Colonic mucosa (tissue), 4 donors: ENCODE measurements around the gene DOCK2. TPM values are rescaled to one million over a fixed set of nuclear protein-coding genes. Genes with fewer than 3 reads are reported as not detected.

ENCODE experiments used
- DNase-seq: peaks from one replicate; pipeline ENCODE4 v3.0.0-alpha.2; 2020
- H3K27ac ChIP-seq: fragments of 200-600 bp; one replicate; pipeline ENCODE4 v1.8.0; 2021
- H3K27me3 ChIP-seq: fragments of 200-600 bp; one replicate; pipeline ENCODE4 v1.8.0; 2021
- H3K36me3 ChIP-seq: fragments of 200-600 bp; one replicate; pipeline ENCODE4 v1.8.0; 2021
- H3K4me1 ChIP-seq: fragments of 200-600 bp; one replicate; pipeline ENCODE4 v1.8.0; 2021; ENCODE audit warnings: mild to moderate bottlenecking
- H3K4me3 ChIP-seq: fragments of 200-600 bp; one replicate; pipeline ENCODE4 v1.8.0; 2021
- H3K9ac ChIP-seq, 2 donors: one replicate each; pipeline ENCODE4 v1.7.0; 2013; ENCODE audit warnings: control low read depth in 2 of 2, low read depth in 2 of 2, low read length in 2 of 2
- H3K9me3 ChIP-seq: fragments of 200-600 bp; one replicate; pipeline ENCODE4 v1.8.0; 2021
- intact Hi-C: fragments of 100-400 bp; cut with DNase I; formaldehyde crosslinking; loops from one replicate; pipeline ENCODE4 v1.14.1; 2022
- total RNA-seq, 2 donors: library from RNA; stranded (reverse); fragmentation: NEBNext Ultra II Directional in 1 of 2; extraction: Animal tissue kit (Norgen Biotek cat#: 25700) in 1 of 2; gene quantifications; one replicate each; pipeline ENCODE4 v1.2.1, GENCODE V29; 2021
- TF ChIP-seq, protein P1 (sequence below): fragments of 200-600 bp; IDR thresholded peaks from one replicate; pipeline ENCODE4 v1.8.0; 2022; ENCODE audit warnings: antibody characterized with exemption, mild to moderate bottlenecking
- donor health status: healthy.
- donor health status: DM: no; HTN: no; CAD: no.
- donor health status: DM: no; HTN: no; CAD: no.

DOCK2 gene
- total RNA-seq, 2 donors from 2014 or later = 4.8 to 6.0 TPM

DNA sequence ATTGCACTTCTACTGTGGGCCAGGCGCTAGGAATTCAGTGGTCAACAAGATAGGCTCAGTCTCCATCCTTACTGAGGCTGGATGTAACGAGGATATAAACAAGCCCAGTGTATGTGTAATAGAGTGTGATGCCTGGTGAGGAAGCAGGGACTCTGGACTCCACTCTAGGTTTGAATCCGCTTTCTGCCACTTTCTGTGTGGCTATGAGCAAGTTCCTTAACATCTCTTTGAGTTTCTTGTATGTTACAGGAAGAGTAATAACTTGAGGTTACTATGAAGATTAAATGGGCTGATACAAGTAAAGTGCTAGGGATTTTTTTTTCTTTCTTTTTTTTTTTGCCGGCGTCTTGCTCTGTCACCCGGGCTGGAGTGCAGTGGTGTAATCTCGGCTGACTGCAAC is 12.4 kb downstream of the DOCK2 start:
- Histone ChIP-seq H3K9ac (no peak overlapping the region), H3K36me3 (no peaks in the 10 kb centered on the region), H3K9me3 (no peaks in the 10 kb centered on the region), H3K4me3 (no peak overlapping the region), H3K4me1 (no peaks in the 10 kb centered on the region), H3K27me3 (no peaks in the 10 kb centered on the region), H3K27ac (no peak overlapping the region)
- no peak for DNase-seq
- TF ChIP-seq, protein P1, sequence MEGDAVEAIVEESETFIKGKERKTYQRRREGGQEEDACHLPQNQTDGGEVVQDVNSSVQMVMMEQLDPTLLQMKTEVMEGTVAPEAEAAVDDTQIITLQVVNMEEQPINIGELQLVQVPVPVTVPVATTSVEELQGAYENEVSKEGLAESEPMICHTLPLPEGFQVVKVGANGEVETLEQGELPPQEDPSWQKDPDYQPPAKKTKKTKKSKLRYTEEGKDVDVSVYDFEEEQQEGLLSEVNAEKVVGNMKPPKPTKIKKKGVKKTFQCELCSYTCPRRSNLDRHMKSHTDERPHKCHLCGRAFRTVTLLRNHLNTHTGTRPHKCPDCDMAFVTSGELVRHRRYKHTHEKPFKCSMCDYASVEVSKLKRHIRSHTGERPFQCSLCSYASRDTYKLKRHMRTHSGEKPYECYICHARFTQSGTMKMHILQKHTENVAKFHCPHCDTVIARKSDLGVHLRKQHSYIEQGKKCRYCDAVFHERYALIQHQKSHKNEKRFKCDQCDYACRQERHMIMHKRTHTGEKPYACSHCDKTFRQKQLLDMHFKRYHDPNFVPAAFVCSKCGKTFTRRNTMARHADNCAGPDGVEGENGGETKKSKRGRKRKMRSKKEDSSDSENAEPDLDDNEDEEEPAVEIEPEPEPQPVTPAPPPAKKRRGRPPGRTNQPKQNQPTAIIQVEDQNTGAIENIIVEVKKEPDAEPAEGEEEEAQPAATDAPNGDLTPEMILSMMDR = no peak
- intact Hi-C loops = no loop called here

DNA sequence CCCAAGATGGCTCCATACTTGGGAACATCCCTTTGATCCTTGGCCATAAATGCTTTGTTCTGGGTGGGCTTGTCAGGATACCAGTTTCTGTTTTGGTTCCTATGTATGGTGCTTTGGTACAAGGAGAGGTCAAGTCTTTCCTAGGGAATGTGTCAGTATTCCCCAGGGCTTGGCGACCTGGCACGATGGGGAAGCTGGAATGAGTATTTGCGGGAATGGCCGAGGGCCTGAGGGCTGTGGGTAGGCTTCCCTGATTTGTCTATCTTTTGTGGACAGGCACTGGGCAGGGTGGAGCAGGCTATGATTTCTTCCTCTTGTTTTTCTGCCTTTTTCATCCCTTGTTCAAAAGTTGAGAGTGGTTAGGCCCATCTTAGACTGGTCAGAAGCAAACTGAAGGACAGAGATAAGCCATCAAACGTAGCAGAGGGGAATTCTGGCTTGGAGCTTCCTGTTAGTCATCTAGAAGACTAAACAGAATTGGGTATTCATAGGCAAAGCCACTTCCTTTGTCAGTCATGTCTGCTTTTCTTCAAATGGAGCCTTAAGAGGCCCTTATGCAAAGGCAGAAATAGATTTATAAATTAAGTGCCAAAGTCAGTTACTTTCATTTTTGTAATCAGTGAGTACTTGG is 13.7 kb downstream of the DOCK2 start:
- Histone ChIP-seq H3K4me3 (no peak overlapping the region), H3K36me3 (no peaks in the 10 kb centered on the region), H3K27me3 (no peaks in the 10 kb centered on the region), H3K9me3 (no peaks in the 10 kb centered on the region), H3K9ac (no peak overlapping the region), H3K4me1 (no peaks in the 10 kb centered on the region), H3K27ac (no peak overlapping the region)
- DNase-seq = no peak
- TF ChIP-seq, protein P1 = no peak
- intact Hi-C loops = no loop called here

DNA sequence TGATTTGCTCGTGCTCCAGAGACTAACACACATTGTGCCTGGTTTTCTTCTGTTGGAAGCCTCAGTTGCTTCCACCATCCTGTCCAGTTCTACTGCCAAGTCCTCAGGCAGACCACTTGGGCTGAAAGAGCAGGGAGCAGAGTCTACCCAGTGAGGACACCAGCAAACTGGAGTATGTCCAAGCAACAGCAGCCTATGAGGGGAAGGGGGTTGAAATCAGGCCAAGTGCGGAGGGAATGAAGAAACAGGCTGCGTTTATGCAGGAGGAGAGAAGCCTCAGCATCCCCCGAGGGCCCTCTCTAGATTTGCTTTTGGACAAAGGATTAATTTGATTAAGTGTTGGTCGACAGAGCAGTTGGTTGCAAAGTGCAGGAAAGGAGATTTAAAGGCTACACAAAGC is 14.5 kb downstream of the DOCK2 start:
- Histone ChIP-seq H3K36me3 (no peaks in the 10 kb centered on the region), H3K9me3 (no peaks in the 10 kb centered on the region), H3K27ac (no peak overlapping the region), H3K4me1 (no peaks in the 10 kb centered on the region), H3K27me3 (no peaks in the 10 kb centered on the region), H3K9ac (no peak overlapping the region), H3K4me3 (no peak overlapping the region)
- no peak for DNase-seq
- TF ChIP-seq, protein P1 = no peak
- intact Hi-C loops = no loop called here

DNA sequence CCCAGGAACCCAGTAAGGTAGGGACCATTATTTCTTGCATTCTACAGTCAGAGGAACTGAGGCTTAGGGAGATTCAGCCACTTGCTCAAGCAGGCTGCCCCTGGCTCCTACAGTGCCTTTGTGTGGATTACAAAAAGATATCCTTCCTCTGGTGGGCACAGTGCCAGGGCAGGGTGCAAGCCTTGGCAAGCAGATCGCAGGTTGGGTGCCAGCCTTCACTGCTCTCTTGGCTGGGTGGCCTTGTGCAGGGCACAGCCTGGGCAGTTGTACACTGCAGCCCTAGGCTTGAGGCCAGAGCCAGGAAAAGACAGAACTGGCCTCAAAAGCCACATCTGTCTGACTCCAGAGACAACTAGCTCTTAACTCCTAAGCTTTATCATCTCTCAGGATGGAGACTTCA is 15.0 kb downstream of the DOCK2 start:
- H3K4me1 ChIP-seq = no peaks in the 10 kb centered on the region
- no peak overlapping the region for H3K4me3 ChIP-seq
- H3K9me3 ChIP-seq = no peaks in the 10 kb centered on the region
- no peaks in the 10 kb centered on the region for H3K36me3 ChIP-seq
- no peak overlapping the region for H3K9ac ChIP-seq
- no peaks in the 10 kb centered on the region for H3K27me3 ChIP-seq
- TF ChIP-seq, protein P1 = no peak
- H3K27ac ChIP-seq = no peak overlapping the region
- intact Hi-C loops = no loop called here
- no peak for DNase-seq

DNA sequence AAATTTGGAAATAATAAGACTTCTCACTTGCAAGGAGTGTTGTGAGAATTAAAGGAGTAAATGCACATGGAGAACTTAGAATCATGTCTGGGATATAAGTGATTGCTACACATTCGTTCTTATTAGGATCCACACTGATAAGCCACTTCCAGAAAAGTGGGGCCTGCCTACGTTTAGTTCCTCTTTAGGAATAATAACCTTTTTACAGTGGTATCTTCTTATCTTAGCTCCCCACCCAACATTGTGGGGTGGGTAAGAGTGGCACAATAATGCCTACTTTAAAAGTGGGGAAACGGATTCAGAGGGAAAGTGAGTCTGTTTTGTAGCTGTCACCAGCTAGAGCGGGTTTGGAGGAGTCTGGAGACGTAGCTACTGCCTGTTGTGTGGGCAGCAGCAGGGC is 16.0 kb downstream of the DOCK2 start:
- Histone ChIP-seq H3K27me3 (no peaks in the 10 kb centered on the region), H3K4me3 (no peak overlapping the region), H3K36me3 (no peaks in the 10 kb centered on the region), H3K9me3 (no peaks in the 10 kb centered on the region), H3K9ac (no peak overlapping the region), H3K27ac (no peak overlapping the region), H3K4me1 (no peaks in the 10 kb centered on the region)
- intact Hi-C loops = no loop called here
- no peak for DNase-seq
- TF ChIP-seq, protein P1 = no peak
